B cell (primary cell): ENCODE data around the gene EHHADH.

ENCODE experiments used
- EZH2 ChIP-seq: IDR thresholded peaks from 2 replicates; pipeline ENCODE4 v1.6.1; 2012; ENCODE audit warnings: borderline replicate concordance, low read depth, mild to moderate bottlenecking, moderate library complexity, low read length; ENCODE audit not compliant: insufficient read depth, poor library complexity, severe bottlenecking
- TF ChIP-seq, protein P1 (sequence below): fragments of 200-600 bp; IDR thresholded peaks from one replicate; pipeline ENCODE4 v1.8.0; 2022; ENCODE audit warnings: antibody characterized with exemption, mild to moderate bottlenecking

DNA sequence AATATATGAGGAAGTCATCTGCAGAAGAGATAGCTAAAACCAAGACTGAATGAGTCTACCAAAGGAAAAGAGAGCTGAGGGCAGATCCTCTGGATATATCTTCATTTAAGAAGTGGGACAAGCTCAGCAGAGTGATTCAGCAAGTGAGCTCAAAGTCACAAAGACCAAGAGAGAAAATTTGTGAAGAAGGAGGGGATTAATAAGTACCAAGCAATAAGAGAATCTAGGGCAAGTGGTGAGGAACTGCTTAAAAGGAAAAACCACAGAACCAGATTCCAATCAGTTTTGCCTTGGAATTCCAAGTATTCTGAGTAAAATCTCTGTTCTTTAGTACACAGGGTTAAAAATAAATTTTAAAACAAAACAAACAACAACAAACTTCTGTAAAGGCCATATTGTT, 3.6 kb downstream of the EHHADH start:
- TF ChIP-seq EZH2, result no peak
- TF ChIP-seq, protein P1, sequence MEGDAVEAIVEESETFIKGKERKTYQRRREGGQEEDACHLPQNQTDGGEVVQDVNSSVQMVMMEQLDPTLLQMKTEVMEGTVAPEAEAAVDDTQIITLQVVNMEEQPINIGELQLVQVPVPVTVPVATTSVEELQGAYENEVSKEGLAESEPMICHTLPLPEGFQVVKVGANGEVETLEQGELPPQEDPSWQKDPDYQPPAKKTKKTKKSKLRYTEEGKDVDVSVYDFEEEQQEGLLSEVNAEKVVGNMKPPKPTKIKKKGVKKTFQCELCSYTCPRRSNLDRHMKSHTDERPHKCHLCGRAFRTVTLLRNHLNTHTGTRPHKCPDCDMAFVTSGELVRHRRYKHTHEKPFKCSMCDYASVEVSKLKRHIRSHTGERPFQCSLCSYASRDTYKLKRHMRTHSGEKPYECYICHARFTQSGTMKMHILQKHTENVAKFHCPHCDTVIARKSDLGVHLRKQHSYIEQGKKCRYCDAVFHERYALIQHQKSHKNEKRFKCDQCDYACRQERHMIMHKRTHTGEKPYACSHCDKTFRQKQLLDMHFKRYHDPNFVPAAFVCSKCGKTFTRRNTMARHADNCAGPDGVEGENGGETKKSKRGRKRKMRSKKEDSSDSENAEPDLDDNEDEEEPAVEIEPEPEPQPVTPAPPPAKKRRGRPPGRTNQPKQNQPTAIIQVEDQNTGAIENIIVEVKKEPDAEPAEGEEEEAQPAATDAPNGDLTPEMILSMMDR, result no peak
